ENCODE results near the gene SYNPO2. TPM values are rescaled to one million over a fixed set of nuclear protein-coding genes. Genes with fewer than 3 reads are reported as not detected.

Gene SYNPO2
- total RNA-seq, 1 experiment from 2014 or later = 0.28 TPM

GRCh38 chr4:118957722-118958445, 69.2 kb downstream of the SYNPO2 start:
- CTCF ChIA-PET = no interaction called here
- POLR2A ChIA-PET = no interaction called here
- BruUV-seq (replicated peaks) = no TSS peak
- no peaks in the 10 kb centered on the region for H3K4me1 ChIP-seq (ENCODE audit: control insufficient read depth, insufficient read depth, low read length)
- no peak for TF ChIP-seq POLR2AphosphoS5 (IDR thresholded peaks at IDR 0.05; ENCODE audit: low read depth, low read length)
- TF ChIP-seq, protein P1, sequence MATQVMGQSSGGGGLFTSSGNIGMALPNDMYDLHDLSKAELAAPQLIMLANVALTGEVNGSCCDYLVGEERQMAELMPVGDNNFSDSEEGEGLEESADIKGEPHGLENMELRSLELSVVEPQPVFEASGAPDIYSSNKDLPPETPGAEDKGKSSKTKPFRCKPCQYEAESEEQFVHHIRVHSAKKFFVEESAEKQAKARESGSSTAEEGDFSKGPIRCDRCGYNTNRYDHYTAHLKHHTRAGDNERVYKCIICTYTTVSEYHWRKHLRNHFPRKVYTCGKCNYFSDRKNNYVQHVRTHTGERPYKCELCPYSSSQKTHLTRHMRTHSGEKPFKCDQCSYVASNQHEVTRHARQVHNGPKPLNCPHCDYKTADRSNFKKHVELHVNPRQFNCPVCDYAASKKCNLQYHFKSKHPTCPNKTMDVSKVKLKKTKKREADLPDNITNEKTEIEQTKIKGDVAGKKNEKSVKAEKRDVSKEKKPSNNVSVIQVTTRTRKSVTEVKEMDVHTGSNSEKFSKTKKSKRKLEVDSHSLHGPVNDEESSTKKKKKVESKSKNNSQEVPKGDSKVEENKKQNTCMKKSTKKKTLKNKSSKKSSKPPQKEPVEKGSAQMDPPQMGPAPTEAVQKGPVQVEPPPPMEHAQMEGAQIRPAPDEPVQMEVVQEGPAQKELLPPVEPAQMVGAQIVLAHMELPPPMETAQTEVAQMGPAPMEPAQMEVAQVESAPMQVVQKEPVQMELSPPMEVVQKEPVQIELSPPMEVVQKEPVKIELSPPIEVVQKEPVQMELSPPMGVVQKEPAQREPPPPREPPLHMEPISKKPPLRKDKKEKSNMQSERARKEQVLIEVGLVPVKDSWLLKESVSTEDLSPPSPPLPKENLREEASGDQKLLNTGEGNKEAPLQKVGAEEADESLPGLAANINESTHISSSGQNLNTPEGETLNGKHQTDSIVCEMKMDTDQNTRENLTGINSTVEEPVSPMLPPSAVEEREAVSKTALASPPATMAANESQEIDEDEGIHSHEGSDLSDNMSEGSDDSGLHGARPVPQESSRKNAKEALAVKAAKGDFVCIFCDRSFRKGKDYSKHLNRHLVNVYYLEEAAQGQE (IDR thresholded peaks at IDR 0.05; ENCODE audit: insufficient read depth in 1 of 2, low read depth in 2 of 2, low read length in 1 of 2) = no peak
- TF ChIP-seq CTCF (IDR thresholded peaks at IDR 0.05) = no peak
- H3K4me3 ChIP-seq (ENCODE audit: low read depth in 2 of 2, low read length in 2 of 2) = no peak overlapping the region
- no peak overlapping the region for H3K27ac ChIP-seq (ENCODE audit: low read length)
- DNase-seq (ENCODE audit: low read depth, low spot score) (no peak), ATAC-seq (no peak)
- H3K9me3 ChIP-seq (ENCODE audit: control insufficient read depth, insufficient read depth, low read depth, low read length) = no peaks in the 10 kb centered on the region
- in situ Hi-C loops (cut with HindIII; ENCODE audit: low pct_unique_long_range_greater_than_20kb, low sequenced_read_pairs) (no loop called here), intact Hi-C loops (cut with micrococcal nuclease; ENCODE audit: unreplicated experiment) (no loop called here)
- H3K27me3 ChIP-seq (ENCODE audit: control insufficient read depth, insufficient read depth, low read length) = no peaks in the 10 kb centered on the region
- no peaks in the 10 kb centered on the region for H3K36me3 ChIP-seq (ENCODE audit: control insufficient read depth, insufficient read depth, low read length)

- no peak overlapping the region for H3K4me3 ChIP-seq (ENCODE audit: low read depth in 2 of 2, low read length in 2 of 2)
- in situ Hi-C loops (cut with HindIII; ENCODE audit: low pct_unique_long_range_greater_than_20kb, low sequenced_read_pairs) = no loop called here
- no peaks in the 10 kb centered on the region for H3K9me3 ChIP-seq (ENCODE audit: control insufficient read depth, insufficient read depth, low read depth, low read length)
- TF ChIP-seq POLR2AphosphoS5 (IDR thresholded peaks at IDR 0.05; ENCODE audit: low read depth, low read length) (no peak), SIN3A (IDR thresholded peaks at IDR 0.05; ENCODE audit: borderline replicate concordance, insufficient read depth, low read depth, low read length) (no peak), TCF7L2 (IDR thresholded peaks at IDR 0.05; ENCODE audit: low read depth, low read length) (no peak), CTCF (IDR thresholded peaks at IDR 0.05) (no peak)
- TF ChIP-seq, protein P1 (IDR thresholded peaks at IDR 0.05; ENCODE audit: insufficient read depth in 1 of 2, low read depth in 2 of 2, low read length in 1 of 2) = no peak
- intact Hi-C loops (cut with micrococcal nuclease; ENCODE audit: unreplicated experiment) = no loop called here
- no peak overlapping the region for H3K27ac ChIP-seq (ENCODE audit: low read length)
- POLR2A ChIA-PET = no interaction called here
- BruUV-seq (replicated peaks) = no TSS peak
- ATAC-seq (no peak), DNase-seq (ENCODE audit: low read depth, low spot score) (no peak)
- no peaks in the 10 kb centered on the region for H3K4me1 ChIP-seq (ENCODE audit: control insufficient read depth, insufficient read depth, low read length)
- no peaks in the 10 kb centered on the region for H3K27me3 ChIP-seq (ENCODE audit: control insufficient read depth, insufficient read depth, low read length)
- no peaks in the 10 kb centered on the region for H3K36me3 ChIP-seq (ENCODE audit: control insufficient read depth, insufficient read depth, low read length)
- CTCF ChIA-PET = interaction anchor here (0.5 kb wide), 1 partner anchor 72 kb away, joined by 5 read pairs; no protein-coding TSS in a partner anchor
Measured at GRCh38 chr4:118962540-118962939, 73.9 kb downstream of the SYNPO2 start.
